HUES64 (cell line): Measurements from ENCODE around the gene RBM39.
"Not testable (repeated sequence)": the region's sequence is repeated elsewhere in the genome, so short reads cannot be mapped to it uniquely, and the experiment has no call there.

Experiments
- H3K27ac ChIP-seq: 2 replicates; pipeline ENCODE4 v1.7.0; 2013; ENCODE audit warnings: low read depth, low read length, inconsistent platforms
- H3K27me3 ChIP-seq: 2 replicates; pipeline ENCODE4 v1.6.1; 2013; ENCODE audit warnings: mild to moderate bottlenecking, low read length; ENCODE audit not compliant: insufficient read depth
- H3K36me3 ChIP-seq: 2 replicates; pipeline ENCODE4 v1.6.1; 2013; ENCODE audit warnings: mild to moderate bottlenecking, low read length; ENCODE audit not compliant: insufficient read depth
- H3K4me1 ChIP-seq: 2 replicates; pipeline ENCODE4 v1.6.1; 2013; ENCODE audit warnings: mild to moderate bottlenecking, low read length, moderate library complexity; ENCODE audit not compliant: insufficient read depth
- H3K4me3 ChIP-seq: 2 replicates; pipeline ENCODE4 v1.5.1; 2013; ENCODE audit warnings: mild to moderate bottlenecking, low read length, moderate library complexity
- H3K9ac ChIP-seq: 2 replicates; pipeline ENCODE4 v1.6.1; 2013; ENCODE audit warnings: mild to moderate bottlenecking, low read depth, low read length
- H3K9me3 ChIP-seq: 2 replicates; pipeline ENCODE4 v1.6.1; 2013; ENCODE audit warnings: low read depth, low read length; ENCODE audit not compliant: insufficient read depth
- WGBS: fragments of 150-250, 120-280 bp; methylation state at CpG from one replicate; pipeline ENCODE4 v1.1.7; 2013; ENCODE audit warnings: missing lambda C conversion rate; 5-methylcytosine and 5-hydroxymethylcytosine counted together

Gene RBM39

DNA sequence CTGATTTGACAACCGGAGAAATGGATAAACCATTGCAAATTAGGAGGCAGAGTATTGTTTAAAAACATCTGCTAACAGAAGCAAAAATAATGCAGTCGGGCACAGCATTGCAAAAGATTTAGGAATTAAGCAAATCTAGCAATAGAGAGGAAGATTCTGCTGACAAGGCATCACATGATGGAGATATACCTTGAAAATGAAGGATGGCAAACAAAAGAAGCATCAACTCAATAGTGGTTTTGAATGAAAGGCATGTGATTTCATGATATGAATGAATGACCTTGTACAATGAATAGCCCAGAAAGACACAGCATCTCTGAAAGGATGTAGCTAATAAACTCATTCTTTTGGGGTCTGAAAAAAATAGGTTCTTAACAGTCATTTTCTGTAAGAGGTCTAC is 8.6 kb upstream of the RBM39 start:
- H3K4me3 ChIP-seq = no peak overlapping the region
- H3K4me1 ChIP-seq = no peaks in the 10 kb centered on the region
- no peaks in the 10 kb centered on the region for H3K36me3 ChIP-seq
- H3K9me3 ChIP-seq = no peaks in the 10 kb centered on the region
- no peak overlapping the region for H3K9ac ChIP-seq
- H3K27ac ChIP-seq = no peak overlapping the region
- 96% methylated on average over 2 of the region's 2 CpGs for WGBS
- H3K27me3 ChIP-seq = no peaks in the 10 kb centered on the region

DNA sequence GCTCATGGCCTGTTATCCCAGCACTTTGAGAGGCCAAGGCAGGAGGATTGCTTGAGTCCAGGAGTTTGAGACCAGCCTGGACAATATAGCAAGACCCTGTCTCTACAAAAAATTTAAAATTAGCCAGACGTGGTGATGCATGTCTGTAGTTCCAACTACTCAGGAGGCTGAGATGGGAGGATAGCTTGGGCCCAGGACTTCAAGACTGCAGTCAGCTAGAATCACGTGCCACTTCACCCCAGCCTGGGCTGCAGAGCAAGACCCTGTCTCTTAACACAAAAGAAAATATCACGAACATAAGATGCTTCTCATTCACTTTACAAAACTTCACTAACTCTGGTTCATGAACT is 2.4 kb upstream of the RBM39 start:
- H3K4me3 ChIP-seq, H3K27ac ChIP-seq, H3K9ac ChIP-seq, H3K9me3 ChIP-seq, H3K27me3 ChIP-seq: not testable (repeated sequence)
- Histone ChIP-seq H3K4me1 (peaks cover 19% of the 10 kb centered on the region; the same call in 1 of the 2 replicates), H3K36me3 (peaks cover 14% of the 10 kb centered on the region)
- WGBS = 83% methylated on average over 3 of the region's 3 CpGs

DNA sequence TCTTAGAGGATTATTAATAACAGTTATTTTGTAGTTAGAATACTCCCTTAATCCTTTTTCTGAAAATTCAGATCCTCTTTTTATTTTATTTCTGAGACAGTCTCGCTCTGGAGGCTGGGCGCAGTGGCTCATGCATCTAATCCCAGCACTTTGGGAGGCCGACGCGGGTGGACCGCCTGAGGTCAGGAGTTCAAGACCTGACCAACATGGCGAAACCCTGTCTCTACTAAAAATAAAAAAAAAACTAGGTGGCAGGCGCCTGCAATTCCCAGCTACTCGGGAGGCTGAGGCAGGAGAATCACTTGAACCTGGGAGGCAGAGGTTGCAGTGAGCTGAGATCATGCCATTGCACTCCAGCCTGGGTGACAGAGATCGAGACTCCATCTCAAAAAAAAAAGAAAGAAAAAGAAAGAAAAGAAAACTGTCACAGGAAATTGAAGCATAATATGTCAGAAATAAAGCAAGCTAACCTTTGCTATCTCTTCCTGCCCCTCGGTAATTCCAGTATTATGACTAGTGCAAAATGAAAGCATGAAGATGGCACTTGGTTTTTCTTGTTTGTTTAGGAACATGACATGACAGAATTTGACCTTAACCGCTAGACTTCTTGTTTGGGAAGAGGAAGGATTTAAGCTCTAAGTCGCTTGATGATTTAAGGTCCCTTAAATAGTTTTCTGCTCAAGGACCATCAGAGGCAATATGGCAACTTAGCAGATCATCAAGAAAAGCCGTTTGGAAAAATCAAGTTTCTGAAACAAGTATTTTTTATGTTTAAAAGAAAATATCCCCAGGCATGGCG is 1.8 kb upstream of the RBM39 start:
- Histone ChIP-seq H3K27ac (peak overlapping the region; percentile 88), H3K27me3 (no peaks in the 10 kb centered on the region), H3K4me1 (peaks cover 22% of the 10 kb centered on the region; the same call in 1 of the 2 replicates), H3K9ac (peak overlapping the region; percentile 96), H3K4me3 (no peak overlapping the region), H3K36me3 (peaks cover 20% of the 10 kb centered on the region), H3K9me3 (no peaks in the 10 kb centered on the region)
- 90% methylated on average over 14 of the region's 15 CpGs for WGBS

DNA sequence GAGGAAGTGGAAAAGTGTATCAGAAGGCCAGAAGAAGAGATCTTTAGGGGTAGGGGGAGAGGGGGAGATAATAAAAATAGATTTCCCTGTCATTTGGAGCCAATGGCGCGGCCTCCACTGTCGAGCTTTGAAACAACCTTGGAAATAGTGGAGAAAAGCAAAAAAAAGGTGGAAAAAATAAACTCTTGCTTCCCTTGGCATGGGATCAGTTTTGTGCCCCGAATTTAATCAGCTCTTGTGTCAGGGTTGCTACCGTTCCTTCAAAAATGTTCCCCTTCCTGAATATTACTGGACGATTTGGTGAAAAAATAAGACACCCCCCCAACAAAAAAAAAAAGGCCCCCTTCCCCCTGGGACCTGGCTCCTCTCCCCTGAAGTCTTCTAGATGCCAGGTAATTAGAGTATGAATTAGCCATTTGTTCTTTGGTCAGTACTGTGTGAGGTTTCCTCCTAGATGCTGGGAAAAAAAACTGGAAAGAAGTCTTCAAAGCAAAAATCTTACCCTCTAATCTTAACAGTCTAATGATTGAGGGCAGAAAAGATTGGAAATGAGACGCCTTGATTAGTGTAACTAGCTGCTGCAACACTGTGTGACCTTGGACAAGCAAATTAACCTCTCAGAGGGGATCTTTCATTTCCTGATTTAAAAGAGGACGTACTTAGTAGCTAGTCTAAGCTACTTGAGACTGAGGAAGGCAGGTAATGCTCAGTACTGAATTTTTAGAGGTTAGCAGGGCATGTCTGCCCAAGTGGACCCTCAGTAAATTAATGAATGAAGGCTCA is 872 bp upstream of the RBM39 start:
- Histone ChIP-seq H3K36me3 (peaks cover 29% of the 10 kb centered on the region), H3K4me3 (peak overlapping the region; percentile 82), H3K27me3 (no peaks in the 10 kb centered on the region), H3K9ac (peak overlapping the region; percentile 96), H3K4me1 (peaks cover 26% of the 10 kb centered on the region; the same call in 1 of the 2 replicates), H3K9me3 (no peaks in the 10 kb centered on the region), H3K27ac (peak overlapping the region; percentile 88)
- WGBS = 5% methylated on average over 8 of the region's 8 CpGs

DNA sequence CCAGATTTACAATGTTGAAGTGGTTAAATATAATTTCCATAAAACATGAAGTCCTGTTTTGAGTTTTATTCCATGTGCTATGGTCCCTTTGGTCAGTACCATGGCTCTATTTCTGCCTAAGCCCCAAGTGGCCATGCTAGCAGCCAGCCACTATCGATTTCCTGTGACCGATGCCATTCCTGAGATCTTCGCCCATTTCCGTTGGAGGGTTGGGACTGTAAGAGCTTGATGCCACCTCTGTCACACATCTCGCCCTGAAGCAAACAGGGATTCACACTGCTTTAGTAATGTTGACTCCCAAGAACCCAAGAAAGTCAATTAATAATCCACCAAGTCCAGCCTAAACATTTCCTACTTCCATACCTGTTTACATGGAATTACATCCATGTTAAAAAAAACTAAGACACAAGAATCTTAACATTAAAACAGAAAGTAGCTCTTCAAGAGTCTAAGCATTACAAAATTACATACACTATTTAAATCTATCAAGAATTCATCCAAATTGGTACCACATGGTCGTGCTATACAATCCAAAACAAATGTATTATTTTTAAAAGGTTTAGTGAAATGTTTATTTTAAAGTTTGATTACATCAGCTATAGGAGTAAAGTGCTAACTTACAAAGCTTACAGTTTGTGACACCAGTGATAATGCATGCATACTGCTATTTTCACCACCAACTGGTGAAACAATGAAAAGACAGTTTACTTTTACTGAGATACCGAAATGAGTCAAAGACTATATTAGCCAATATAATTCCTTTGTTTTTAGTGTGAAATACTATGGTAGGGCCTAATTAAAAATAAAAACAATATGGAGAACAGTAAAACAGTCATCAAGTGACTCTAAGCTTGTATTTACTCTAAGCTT is 2.5 kb downstream of the RBM39 start:
- Histone ChIP-seq H3K4me3 (peak overlapping the region; percentile 100), H3K9me3 (no peaks in the 10 kb centered on the region), H3K4me1 (peaks cover 26% of the 10 kb centered on the region; the same call in 1 of the 2 replicates), H3K27ac (no peak overlapping the region), H3K9ac (peak overlapping the region; percentile 100; the same call in 1 of the 2 replicates), H3K27me3 (no peaks in the 10 kb centered on the region), H3K36me3 (peaks cover 53% of the 10 kb centered on the region)
- 94% methylated on average over 5 of the region's 7 CpGs for WGBS

DNA sequence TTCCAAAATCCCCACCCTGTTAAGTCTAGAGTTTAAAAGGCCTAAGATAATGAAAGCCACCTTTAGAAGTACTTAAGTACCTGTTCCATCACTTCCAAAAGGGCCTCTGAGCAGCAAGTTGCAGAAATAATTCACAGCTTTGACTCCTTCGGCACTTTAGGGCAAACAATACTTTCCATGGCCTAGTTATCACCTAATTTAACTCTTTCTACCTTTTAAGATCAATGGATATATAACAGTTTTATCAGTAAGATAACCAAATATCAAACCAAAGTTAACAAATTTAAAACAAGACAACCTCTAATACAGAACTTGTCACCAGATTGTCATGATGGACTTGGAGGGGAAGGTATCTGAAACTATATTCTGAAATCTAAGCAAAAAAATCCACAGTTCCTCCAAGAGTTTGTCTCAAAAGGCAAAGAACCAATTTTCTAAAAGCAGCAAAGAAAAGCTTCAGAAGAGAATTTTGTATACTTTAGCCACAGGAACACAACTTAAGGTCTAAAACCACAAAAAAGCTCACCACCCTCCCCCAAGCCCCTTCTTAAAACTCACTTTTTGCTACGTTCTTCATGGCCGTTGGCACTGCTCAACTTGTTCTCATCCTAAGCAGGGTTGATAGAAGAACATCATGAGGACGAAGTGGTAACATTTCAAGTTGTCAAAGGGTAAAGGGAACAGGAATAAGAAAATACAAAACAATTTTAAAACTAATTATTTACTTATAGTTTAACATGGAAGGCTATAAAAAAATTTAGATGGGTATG is 3.5 kb downstream of the RBM39 start:
- 97% methylated on average over 4 of the region's 4 CpGs for WGBS
- Histone ChIP-seq H3K4me3 (peak overlapping the region; percentile 11; the same call in 1 of the 2 replicates), H3K27me3 (no peaks in the 10 kb centered on the region), H3K36me3 (peaks cover 63% of the 10 kb centered on the region), H3K9me3 (no peaks in the 10 kb centered on the region), H3K4me1 (peaks cover 25% of the 10 kb centered on the region; the same call in 1 of the 2 replicates), H3K27ac (no peak overlapping the region), H3K9ac (no peak overlapping the region)

DNA sequence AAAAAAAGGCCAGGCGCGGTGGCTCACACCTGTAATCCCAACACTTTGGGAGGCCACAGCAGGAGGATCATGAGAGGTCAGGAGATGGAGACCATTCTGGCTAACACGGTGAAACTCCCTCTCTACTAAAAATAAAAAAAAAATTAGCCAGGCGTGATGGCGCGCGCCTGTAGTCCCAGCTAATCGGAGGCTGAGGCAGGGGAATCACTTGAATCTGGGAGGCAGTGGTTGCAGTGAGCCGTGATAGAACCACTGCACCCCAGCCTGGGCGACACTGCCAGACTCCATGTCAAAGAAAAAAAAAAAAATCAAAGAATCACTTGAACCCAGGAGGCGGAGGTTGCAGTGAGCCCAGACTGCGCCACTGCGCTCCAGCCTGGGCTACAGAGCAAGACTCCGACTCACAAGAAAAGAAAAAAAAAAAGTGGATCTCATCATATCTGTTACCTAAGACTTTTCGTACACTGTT is 4.2 kb downstream of the RBM39 start:
- H3K4me1 ChIP-seq = peaks cover 19% of the 10 kb centered on the region; the same call in 1 of the 2 replicates
- H3K9ac ChIP-seq = no peak overlapping the region
- H3K27ac ChIP-seq = no peak overlapping the region
- H3K27me3 ChIP-seq = no peaks in the 10 kb centered on the region
- WGBS = 93% methylated on average over 14 of the region's 15 CpGs
- no peak overlapping the region for H3K4me3 ChIP-seq
- H3K9me3 ChIP-seq = no peaks in the 10 kb centered on the region
- peaks cover 70% of the 10 kb centered on the region for H3K36me3 ChIP-seq

DNA sequence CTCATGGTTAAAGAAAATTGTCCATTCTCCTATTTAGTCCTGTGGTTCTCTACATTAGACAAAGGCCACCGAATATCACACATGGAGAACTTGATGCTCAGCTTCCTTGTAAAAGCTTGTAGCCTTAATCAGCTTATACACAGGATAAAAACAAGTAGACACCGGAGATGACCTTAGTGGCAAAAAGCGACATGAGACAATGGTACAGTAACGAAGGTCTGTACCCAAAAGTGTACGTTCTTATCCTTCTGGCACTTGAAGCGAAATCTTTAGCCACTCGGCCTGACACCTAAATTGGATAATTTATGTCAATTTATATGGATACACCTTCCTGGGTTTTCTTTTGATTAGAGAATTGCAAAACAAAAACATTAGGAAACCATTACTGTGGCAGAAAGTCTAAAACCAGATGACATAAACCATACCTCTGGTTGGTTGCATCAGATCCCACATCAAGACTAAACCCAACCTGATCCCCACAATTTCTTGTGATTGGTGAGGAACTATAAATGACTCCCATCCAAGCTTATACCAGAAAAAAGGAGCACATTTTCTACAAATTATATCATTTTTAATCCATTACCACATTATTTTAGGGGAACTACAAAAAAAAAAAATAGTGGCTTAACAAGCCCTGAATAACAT is 6.1 kb downstream of the RBM39 start:
- peaks cover 19% of the 10 kb centered on the region; the same call in 1 of the 2 replicates for H3K4me1 ChIP-seq
- H3K9ac ChIP-seq = no peak overlapping the region
- H3K4me3 ChIP-seq = no peak overlapping the region
- peaks cover 89% of the 10 kb centered on the region for H3K36me3 ChIP-seq
- 97% methylated on average over 7 of the region's 7 CpGs for WGBS
- H3K27ac ChIP-seq = no peak overlapping the region
- no peaks in the 10 kb centered on the region for H3K9me3 ChIP-seq
- H3K27me3 ChIP-seq = no peaks in the 10 kb centered on the region

DNA sequence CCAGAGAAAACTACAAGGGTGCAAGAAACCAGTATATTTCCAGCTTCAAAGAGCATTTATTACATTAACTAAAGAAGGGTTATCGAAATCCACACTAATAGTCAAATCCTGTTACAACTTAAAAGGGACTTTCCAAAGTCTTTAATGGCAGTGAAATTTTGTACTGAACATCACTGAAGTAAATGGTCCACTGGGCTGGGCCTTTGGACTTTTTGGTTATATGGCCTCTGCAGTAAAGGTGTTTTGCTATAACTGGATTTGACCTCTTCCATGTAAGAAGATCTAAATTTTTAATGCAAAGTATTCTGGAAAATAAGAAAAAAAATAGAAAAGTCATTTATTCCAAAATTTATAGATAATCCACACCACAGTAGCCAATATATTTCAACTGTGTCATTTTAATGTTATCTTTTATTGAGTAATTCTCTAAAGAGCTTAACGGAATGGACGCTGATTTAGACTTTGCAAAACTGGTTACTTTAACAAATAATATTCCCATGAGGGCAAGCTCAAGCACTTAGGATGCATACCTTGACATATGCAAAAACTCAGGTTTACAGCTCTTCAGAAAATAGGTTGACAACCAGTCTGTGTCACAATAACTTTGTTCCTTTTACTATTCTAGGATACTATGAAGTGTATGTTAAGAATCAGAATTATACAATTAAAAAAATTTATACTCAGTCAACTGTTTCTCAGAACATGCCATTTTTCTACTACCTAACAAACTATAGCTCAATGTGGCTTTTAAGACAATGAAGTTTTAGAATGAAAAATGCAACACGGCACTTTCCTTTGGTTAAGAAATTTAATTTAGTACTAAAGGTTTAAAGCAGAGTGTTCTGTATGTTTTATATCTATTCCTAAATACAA is 7.0 kb downstream of the RBM39 start:
- WGBS = 97% methylated on average over 3 of the region's 4 CpGs
- H3K4me1 ChIP-seq = peaks cover 12% of the 10 kb centered on the region; the same call in 1 of the 2 replicates

More for the DNA sequence above, 7.0 kb downstream of the RBM39 start:
- Histone ChIP-seq H3K9me3 (no peaks in the 10 kb centered on the region), H3K27ac (no peak overlapping the region), H3K9ac (no peak overlapping the region), H3K4me3 (no peak overlapping the region), H3K36me3 (peaks cover 90% of the 10 kb centered on the region), H3K27me3 (no peaks in the 10 kb centered on the region)
